Neural cell (in vitro differentiated cells): Measurements from ENCODE around the gene MYF6. TPM values are rescaled to one million over a fixed set of nuclear protein-coding genes. Genes with fewer than 3 reads are reported as not detected.

Source experiments
- H2AFZ ChIP-seq: fragments of 200-600, 300-800 bp; sonication (generic), shearing (Covaris generic); 2 replicates; pipeline ENCODE4 v1.6.0; 2014; ENCODE audit warnings: low read depth, mild to moderate bottlenecking, antibody characterized with exemption, low read length, moderate library complexity
- H3F3A ChIP-seq: fragments of 200-600 bp; shearing (Covaris generic); 2 replicates; pipeline ENCODE4 v1.6.1; 2016; ENCODE audit warnings: mild to moderate bottlenecking, moderate library complexity, mixed read lengths, antibody characterized with exemption, low read length; ENCODE audit not compliant: insufficient read depth, poor library complexity, severe bottlenecking
- H3K27ac ChIP-seq: fragments of 200-600, 300-800 bp; sonication (generic), shearing (Covaris generic); 2 replicates; pipeline ENCODE4 v1.5.1; 2014; ENCODE audit warnings: mild to moderate bottlenecking, low read length, moderate library complexity
- H3K27me3 ChIP-seq: fragments of 300-800, 200-600 bp; sonication (generic), shearing (Covaris generic); 2 replicates; pipeline ENCODE4 v1.6.0; 2014; ENCODE audit warnings: mild to moderate bottlenecking, low read depth, low read length, moderate library complexity; ENCODE audit not compliant: insufficient read depth
- H3K36me3 ChIP-seq: fragments of 300-800, 200-600 bp; sonication (generic), shearing (Covaris generic); 2 replicates; pipeline ENCODE4 v1.5.1; 2014; ENCODE audit warnings: mild to moderate bottlenecking, antibody characterized with exemption, low read length, moderate library complexity; ENCODE audit not compliant: insufficient read depth
- H3K4me2 ChIP-seq: fragments of 300-800, 200-600 bp; sonication (generic), shearing (Covaris generic); 2 replicates; pipeline ENCODE4 v1.6.0; 2014; ENCODE audit warnings: mild to moderate bottlenecking, low read length
- H3K4me3 ChIP-seq: fragments of 300-800, 200-600 bp; sonication (generic), shearing (Covaris generic); 2 replicates; pipeline ENCODE4 v1.5.1; 2014; ENCODE audit warnings: mild to moderate bottlenecking, low read length, moderate library complexity
- H3K79me2 ChIP-seq: fragments of 200-600 bp; shearing (Covaris generic); replicated peaks from 2 replicates; pipeline ENCODE4 v1.6.0; 2014; ENCODE audit warnings: mild to moderate bottlenecking, low read length, moderate library complexity; ENCODE audit not compliant: insufficient read depth
- H3K9ac ChIP-seq: fragments of 300-800, 200-600 bp; sonication (generic), shearing (Covaris generic); 2 replicates; pipeline ENCODE4 v1.6.1; 2016; ENCODE audit warnings: mild to moderate bottlenecking, low read length, mixed read lengths
- H3K9me2 ChIP-seq: fragments of 200-600 bp; shearing (Covaris generic); 2 replicates; pipeline ENCODE4 v1.6.1; 2016; ENCODE audit warnings: mild to moderate bottlenecking, low read length, mixed read lengths; ENCODE audit not compliant: insufficient read depth
- H3K9me3 ChIP-seq: fragments of 200-600, 300-800 bp; sonication (generic), shearing (Covaris generic); 2 replicates; pipeline ENCODE4 v1.6.1; 2016; ENCODE audit warnings: mild to moderate bottlenecking, mixed run types, low read length, moderate library complexity, mixed read lengths
- H4K20me1 ChIP-seq: fragments of 200-600 bp; shearing (Covaris generic); 2 replicates; pipeline ENCODE4 v1.6.1; 2016; ENCODE audit warnings: mild to moderate bottlenecking, mixed run types; ENCODE audit not compliant: insufficient read depth
- EP300 ChIP-seq: fragments of 450-650 bp; conservative IDR thresholded peaks from 2 replicates; pipeline ENCODE4 v1.6.1; 2014; ENCODE audit warnings: antibody characterized with exemption, mild to moderate bottlenecking, moderate library complexity; ENCODE audit not compliant: poor library complexity, severe bottlenecking
- EZH2 ChIP-seq: fragments of 200-600, 300-800 bp; shearing (Covaris generic), sonication (generic); IDR thresholded peaks from 2 replicates; pipeline ENCODE4 v1.6.1; 2014; ENCODE audit warnings: antibody characterized with exemption, low read length, borderline replicate concordance, mild to moderate bottlenecking; ENCODE audit not compliant: insufficient read depth, poor library complexity, severe bottlenecking
- MXI1 ChIP-seq: fragments of 450-650 bp; conservative IDR thresholded peaks from 2 replicates; pipeline ENCODE4 v1.6.1; 2014; ENCODE audit warnings: antibody characterized with exemption, mild to moderate bottlenecking; ENCODE audit not compliant: poor library complexity, severe bottlenecking
- POLR2AphosphoS5 ChIP-seq: IDR thresholded peaks from 2 replicates; pipeline ENCODE4 v1.6.1; 2012
- RAD21 ChIP-seq: fragments of 450-650 bp; conservative IDR thresholded peaks from 2 replicates; pipeline ENCODE4 v1.6.1; 2014; ENCODE audit warnings: antibody characterized with exemption, mild to moderate bottlenecking, moderate library complexity
- SMC3 ChIP-seq: fragments of 450-650 bp; conservative IDR thresholded peaks from 2 replicates; pipeline ENCODE4 v1.6.1; 2014; ENCODE audit warnings: antibody characterized with exemption, mild to moderate bottlenecking, moderate library complexity; ENCODE audit not compliant: poor library complexity
- TAF1 ChIP-seq: IDR thresholded peaks from 2 replicates; pipeline ENCODE4 v1.6.1; 2012; ENCODE audit warnings: low read depth
- polyA plus RNA-seq: library from polyadenylated mRNA; depleted of rRNA; stranded (reverse); fragments of >200 nt; gene quantifications from 2 replicates; pipeline ENCODE4 v1.2.3, GENCODE V29; 2014
- TF ChIP-seq, protein P1 (sequence below): IDR thresholded peaks from 2 replicates; pipeline ENCODE4 v1.6.1; 2012; ENCODE audit warnings: borderline replicate concordance
- TF ChIP-seq, protein P2 (sequence below): fragments of 450-650 bp; IDR thresholded peaks from 2 replicates; pipeline ENCODE4 v1.5.1; 2014; ENCODE audit warnings: antibody characterized with exemption, mild to moderate bottlenecking, moderate library complexity; ENCODE audit not compliant: poor library complexity, severe bottlenecking

MYF6 gene
- polyA plus RNA-seq, 1 donor from 2014 or later, result not detected

DNA sequence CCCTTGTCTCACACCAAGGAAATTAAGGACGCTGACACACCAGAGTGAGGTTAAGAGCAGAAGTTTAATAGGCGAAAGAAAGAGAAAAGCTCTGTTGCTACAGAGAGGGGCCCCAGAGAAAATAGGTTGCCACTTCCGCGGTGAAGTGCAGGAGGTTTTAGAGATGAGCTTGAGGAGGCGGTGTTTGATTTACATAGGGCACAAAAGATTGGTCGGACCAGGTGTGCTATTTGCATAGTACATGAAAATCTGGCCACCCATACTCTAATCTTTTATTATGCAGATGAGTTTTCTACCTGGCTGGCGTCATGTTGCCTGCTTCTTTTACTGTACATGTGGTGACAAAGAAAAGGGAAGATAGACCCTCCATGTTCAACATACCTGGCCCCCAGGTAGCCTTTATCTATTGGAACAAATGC is 23.3 kb upstream of the MYF6 start:
- no peak for TF ChIP-seq EP300
- no peak for TF ChIP-seq MXI1
- TF ChIP-seq POLR2AphosphoS5, result no peak
- TF ChIP-seq, protein P1, sequence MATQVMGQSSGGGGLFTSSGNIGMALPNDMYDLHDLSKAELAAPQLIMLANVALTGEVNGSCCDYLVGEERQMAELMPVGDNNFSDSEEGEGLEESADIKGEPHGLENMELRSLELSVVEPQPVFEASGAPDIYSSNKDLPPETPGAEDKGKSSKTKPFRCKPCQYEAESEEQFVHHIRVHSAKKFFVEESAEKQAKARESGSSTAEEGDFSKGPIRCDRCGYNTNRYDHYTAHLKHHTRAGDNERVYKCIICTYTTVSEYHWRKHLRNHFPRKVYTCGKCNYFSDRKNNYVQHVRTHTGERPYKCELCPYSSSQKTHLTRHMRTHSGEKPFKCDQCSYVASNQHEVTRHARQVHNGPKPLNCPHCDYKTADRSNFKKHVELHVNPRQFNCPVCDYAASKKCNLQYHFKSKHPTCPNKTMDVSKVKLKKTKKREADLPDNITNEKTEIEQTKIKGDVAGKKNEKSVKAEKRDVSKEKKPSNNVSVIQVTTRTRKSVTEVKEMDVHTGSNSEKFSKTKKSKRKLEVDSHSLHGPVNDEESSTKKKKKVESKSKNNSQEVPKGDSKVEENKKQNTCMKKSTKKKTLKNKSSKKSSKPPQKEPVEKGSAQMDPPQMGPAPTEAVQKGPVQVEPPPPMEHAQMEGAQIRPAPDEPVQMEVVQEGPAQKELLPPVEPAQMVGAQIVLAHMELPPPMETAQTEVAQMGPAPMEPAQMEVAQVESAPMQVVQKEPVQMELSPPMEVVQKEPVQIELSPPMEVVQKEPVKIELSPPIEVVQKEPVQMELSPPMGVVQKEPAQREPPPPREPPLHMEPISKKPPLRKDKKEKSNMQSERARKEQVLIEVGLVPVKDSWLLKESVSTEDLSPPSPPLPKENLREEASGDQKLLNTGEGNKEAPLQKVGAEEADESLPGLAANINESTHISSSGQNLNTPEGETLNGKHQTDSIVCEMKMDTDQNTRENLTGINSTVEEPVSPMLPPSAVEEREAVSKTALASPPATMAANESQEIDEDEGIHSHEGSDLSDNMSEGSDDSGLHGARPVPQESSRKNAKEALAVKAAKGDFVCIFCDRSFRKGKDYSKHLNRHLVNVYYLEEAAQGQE, result no peak
- TF ChIP-seq, protein P2, sequence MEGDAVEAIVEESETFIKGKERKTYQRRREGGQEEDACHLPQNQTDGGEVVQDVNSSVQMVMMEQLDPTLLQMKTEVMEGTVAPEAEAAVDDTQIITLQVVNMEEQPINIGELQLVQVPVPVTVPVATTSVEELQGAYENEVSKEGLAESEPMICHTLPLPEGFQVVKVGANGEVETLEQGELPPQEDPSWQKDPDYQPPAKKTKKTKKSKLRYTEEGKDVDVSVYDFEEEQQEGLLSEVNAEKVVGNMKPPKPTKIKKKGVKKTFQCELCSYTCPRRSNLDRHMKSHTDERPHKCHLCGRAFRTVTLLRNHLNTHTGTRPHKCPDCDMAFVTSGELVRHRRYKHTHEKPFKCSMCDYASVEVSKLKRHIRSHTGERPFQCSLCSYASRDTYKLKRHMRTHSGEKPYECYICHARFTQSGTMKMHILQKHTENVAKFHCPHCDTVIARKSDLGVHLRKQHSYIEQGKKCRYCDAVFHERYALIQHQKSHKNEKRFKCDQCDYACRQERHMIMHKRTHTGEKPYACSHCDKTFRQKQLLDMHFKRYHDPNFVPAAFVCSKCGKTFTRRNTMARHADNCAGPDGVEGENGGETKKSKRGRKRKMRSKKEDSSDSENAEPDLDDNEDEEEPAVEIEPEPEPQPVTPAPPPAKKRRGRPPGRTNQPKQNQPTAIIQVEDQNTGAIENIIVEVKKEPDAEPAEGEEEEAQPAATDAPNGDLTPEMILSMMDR, result no peak
- TF ChIP-seq SMC3, result no peak
- no peak for TF ChIP-seq RAD21
- TF ChIP-seq TAF1, result no peak
- no peak for TF ChIP-seq EZH2
- Histone ChIP-seq H3K9ac (no peak overlapping the region), H4K20me1 (no peaks in the 10 kb centered on the region), H3K9me3 (no peaks in the 10 kb centered on the region), H2AFZ (no peak overlapping the region), H3K9me2 (no peaks in the 10 kb centered on the region), H3F3A (no peaks in the 10 kb centered on the region), H3K27ac (no peak overlapping the region), H3K27me3 (no peaks in the 10 kb centered on the region), H3K4me3 (no peak overlapping the region), H3K4me2 (no peak overlapping the region), H3K36me3 (no peaks in the 10 kb centered on the region), H3K79me2 (no peaks in the 10 kb centered on the region)

- no peaks in the 10 kb centered on the region for H3K9me2 ChIP-seq
- no peak overlapping the region for H3K9ac ChIP-seq
- H3K27ac ChIP-seq, result no peak overlapping the region
- no peaks in the 10 kb centered on the region for H3K27me3 ChIP-seq
- no peaks in the 10 kb centered on the region for H3K79me2 ChIP-seq
- H3K4me3 ChIP-seq, result no peak overlapping the region
- no peaks in the 10 kb centered on the region for H3K9me3 ChIP-seq
- no peak overlapping the region for H2AFZ ChIP-seq
- H3F3A ChIP-seq, result no peaks in the 10 kb centered on the region
- no peaks in the 10 kb centered on the region for H4K20me1 ChIP-seq
- H3K4me2 ChIP-seq, result no peak overlapping the region
- H3K36me3 ChIP-seq, result no peaks in the 10 kb centered on the region
- no peak for TF ChIP-seq MXI1
These were observed 17.3 kb upstream of the MYF6 start for GRCh38 chr12:80690090-80690489.

GRCh38 chr12:80690513-80690912 is 16.9 kb upstream of the MYF6 start:
- H2AFZ ChIP-seq, result no peak overlapping the region
- no peaks in the 10 kb centered on the region for H3K9me2 ChIP-seq
- H3K9ac ChIP-seq, result no peak overlapping the region
- H3F3A ChIP-seq, result no peaks in the 10 kb centered on the region
- H3K4me2 ChIP-seq, result no peak overlapping the region
- H3K36me3 ChIP-seq, result no peaks in the 10 kb centered on the region
- TF ChIP-seq MXI1, result no peak
- no peak for TF ChIP-seq SMC3
- no peaks in the 10 kb centered on the region for H4K20me1 ChIP-seq
- no peaks in the 10 kb centered on the region for H3K27me3 ChIP-seq
- no peak overlapping the region for H3K27ac ChIP-seq
- H3K79me2 ChIP-seq, result no peaks in the 10 kb centered on the region
- H3K9me3 ChIP-seq, result no peaks in the 10 kb centered on the region
- H3K4me3 ChIP-seq, result no peak overlapping the region
